Stimulated activated CD8-positive, alpha-beta memory T cell treated with anti-CD3 and anti-CD28 coated beads, Interleukin-2, amount 100 ng/mL, for 48 hours (primary cell): ENCODE results near the gene DENND5A.
"Not testable (repeated sequence)": the region's sequence is repeated elsewhere in the genome, so short reads cannot be mapped to it uniquely, and the experiment has no call there.

Experiments
- DNase-seq, 2 donors: peaks; one replicate each; pipeline ENCODE4 v3.0.0-alpha.2; 2020; ENCODE audit warnings: low read depth in 2 of 2

Gene DENND5A

DNA sequence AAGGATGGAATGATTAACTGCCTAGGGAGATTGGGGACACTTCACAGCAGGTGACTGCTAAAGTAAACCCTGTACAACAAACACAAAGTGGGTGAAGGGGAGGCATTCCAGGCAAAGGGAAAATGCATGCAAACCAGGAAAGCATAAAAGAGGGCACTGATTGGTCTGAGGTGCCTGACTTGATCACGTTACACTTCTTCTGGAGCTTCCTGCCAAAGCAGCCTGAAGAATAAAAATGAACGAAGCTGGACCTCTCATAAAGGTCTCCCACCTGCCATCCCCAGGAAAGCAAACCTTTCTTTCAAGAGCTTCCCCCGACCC, 127.1 kb downstream of the DENND5A start:
- DNase-seq = no peak

DNA sequence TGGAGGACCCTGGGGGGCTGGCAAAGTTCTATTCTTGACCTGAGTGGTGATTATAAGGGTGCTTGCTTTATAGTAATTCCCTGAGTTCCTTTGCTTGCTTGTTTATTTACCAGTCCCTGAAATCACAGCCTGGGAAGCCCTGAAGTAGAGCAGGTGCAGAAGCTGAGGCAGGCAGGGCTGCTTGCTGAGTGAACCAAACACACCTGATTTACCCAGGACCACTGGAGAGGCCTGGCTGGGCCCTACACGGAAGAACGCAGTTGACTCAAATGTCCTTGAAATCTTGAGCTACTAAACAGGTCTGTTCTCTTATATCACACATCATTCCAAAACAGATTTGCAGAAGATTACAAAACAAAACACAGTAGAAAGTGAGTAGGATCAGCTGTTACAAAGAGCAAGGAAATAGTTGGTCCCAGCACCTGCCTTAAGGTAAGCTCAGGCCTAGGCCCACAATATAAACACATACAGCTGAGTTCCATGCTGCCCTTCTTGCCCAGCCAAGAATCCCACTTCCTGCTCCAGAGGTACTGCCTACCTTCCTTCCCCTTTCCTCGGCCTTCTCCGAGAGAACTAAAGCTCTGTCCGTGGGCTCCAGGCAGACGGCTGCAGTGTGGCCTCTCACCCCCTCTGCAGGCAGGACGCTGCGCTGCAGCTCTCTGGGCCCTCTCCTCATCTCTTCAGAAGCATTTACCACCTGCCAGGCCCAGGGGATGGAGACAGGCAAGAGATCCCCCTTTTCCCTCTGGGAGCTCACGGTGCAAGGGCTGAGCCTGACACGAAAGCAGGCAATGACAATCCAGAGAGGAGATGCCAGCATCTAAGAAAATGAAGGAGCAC, 127.6 kb downstream of the DENND5A start:
- peak; percentile 43 to 67 for DNase-seq

DNA sequence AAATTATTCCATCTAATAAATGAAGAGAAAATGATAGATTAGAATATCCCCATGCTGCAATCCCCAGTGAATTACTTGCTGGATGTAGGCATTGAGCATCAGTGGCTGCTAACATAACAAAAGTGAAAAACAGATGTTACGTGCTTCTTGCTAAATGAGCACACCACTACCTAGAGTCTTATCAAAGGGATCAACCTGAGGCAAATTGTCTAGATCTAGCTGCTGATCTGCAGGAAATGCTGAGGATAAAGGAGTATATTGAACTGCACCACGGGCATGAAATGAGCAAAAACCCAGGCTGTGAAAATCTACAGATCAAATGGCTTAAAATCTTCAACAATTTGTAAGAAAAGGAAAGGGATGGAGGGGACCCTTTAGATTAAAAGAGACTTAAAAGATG, 128.4 kb downstream of the DENND5A start:
- DNase-seq = no peak

DNA sequence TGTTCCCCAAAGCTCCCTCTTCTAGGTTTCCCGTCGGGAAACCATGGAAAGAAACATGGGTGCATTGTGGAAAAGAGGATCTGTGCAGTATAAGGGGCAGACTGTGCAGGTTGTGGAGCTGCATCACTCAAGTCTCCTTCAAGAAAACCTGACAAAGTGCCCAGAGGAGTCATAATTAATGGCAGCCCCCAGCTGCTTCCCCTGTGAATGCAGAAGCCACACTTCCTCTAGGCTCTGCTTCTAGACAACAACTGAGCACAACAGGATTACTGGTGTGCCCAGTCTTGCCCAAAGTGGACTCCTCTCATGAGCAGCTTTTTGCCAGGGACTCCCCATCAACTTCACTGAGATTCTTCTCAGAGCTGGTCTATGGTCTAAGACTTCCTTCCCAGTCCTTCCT, 131.2 kb downstream of the DENND5A start:
- no peak for DNase-seq

DNA sequence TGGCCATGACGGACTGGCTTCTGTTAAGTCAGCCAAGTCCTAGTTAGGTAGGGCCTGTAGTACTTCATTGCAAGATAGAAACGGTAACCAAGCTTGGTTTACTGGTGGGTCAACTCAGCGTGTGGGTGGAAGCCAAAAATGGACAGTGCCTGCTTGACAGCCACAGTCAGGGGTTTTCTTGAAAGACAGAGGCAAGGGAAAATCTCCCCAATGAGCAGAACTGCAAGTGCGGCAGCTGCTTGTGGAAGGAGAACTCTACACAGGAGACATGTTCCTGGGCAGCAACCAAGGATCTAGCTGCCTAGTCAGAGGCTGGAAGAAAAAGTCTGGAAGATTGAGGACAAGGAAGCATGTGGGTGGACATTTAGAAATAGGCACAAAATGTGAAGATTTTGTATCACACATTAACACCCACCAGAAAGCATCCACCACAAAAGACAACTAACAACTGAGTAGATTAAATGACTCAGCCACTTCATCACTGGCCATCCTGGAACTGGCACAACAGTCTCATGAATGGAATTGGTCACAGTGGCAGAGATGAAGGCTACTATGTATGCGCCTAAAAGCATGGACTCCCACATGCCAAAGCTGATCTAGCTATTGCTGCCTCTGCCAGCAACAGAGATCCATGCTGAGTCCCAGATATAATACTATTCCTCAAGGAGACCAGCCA, 132.8 kb downstream of the DENND5A start:
- DNase-seq = no peak

DNA sequence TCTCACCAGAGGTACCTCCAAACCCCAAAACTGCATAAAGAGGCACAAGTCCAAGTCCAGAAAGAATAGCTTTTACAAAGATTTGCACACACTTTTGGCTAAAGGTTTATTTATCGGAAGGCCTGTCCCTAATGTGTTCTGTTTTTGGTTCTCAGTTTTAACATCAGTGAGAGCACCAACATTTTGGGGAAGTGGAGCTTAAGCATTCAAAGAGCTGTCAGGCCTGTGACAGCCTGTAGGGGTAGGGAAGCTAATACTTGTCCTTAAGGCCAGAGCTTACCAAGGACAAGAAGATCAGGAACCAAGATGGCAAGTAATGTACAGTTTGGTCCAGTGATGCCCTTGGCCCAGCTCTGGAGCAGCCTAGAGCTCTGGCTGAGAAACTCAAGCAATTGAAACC, 134.9 kb downstream of the DENND5A start:
- DNase-seq = no peak

DNA sequence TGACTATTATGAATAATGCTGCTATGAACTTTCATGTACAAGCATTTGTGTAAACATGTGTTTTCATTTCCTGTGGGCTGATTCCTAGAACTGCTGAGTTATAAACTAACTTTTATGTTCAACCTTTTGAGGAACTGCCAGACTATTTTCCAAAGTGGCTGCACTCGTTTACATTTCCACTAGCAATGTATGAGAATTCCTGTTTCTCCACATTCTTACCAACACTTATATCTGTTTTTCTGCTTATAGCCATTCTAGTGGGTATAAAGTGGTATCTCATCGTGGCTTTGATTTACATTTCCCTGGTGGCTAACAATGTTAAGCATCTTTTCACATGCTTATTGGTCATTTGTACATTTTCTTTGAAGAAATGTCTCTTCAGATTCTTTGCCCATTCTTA, 138.5 kb downstream of the DENND5A start:
- DNase-seq = no peak

DNA sequence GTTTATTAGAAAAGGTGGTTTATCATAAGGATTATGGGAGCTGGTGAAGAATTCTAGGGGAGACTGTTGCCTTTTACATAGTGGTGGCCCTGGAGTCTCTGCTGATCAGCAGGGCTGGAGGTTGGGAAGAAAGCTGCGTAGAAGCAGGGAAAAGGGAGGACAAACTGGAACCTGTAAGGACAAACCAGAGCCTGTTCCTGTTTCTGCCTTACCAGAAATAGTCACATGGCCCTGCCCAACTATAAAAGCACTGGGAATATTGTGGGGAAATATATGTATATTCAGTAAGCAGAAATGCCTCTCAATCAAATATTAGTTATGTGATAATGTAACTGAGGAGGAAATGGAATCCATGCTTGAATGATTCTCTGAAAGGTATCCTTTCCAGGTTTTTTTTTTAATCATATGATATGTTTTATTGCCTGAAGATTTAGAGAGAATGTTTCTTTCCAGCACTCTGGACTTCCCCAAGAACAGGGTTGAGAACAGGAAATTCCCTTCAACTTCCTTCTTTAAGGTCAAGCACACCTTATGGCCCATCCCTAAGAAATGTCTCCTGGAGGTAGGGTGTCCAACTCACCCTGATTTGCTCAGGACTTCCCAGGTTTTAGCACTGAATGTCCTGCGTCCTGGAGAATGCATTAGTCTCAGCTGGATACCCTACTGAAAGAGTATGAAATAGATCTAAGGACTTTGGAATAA, 139.8 kb downstream of the DENND5A start:
- no peak for DNase-seq

DNA sequence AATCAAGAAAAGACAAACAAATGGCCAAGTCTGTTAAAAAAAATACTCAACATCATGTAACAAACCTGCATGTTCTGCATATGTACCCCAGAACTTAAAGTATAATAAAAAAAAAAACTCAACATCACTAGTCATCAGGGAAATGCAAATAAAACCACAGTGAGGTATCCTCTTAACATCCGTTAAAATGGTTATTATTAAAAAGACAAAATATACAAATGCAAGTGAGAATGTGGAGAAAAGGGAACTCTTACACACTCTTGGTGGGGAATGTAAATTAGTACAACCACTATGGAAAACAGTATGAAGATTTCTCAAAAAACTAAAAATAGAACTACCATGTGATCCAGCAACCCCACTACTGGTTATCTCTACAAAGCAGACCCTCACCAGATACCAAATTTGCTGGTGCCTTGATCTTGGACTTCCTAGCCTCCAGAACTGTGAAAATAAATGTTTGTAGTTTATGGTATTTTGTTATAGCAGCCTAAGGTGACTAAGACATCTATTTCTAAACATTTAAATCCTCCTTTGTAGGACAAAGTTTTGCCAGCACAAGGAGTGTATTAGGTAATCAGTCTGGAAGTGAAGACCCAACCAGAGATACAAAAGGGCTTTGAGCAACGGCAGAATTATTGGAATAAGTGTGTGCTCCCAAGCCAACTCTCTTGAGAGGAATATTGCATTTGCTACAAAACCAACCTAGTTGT, 141.4 kb downstream of the DENND5A start:
- DNase-seq = no peak

DNA sequence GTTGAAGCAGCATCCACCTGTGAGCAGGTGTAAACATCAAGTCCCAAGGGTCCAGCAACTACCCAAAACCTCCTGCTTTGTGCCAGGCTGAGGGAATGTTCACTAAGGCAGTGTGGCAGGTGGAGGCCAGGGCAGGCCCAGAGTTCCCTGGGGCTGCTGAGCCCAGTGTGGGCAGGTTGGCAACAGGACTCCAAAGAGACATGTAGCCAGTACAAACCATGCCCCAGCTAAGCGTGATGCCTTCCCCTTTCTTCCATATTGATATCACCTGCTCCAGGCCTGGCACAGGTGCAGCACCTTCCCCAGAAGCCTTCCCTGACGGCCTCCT, 143.7 kb downstream of the DENND5A start:
- DNase-seq = no peak

DNA sequence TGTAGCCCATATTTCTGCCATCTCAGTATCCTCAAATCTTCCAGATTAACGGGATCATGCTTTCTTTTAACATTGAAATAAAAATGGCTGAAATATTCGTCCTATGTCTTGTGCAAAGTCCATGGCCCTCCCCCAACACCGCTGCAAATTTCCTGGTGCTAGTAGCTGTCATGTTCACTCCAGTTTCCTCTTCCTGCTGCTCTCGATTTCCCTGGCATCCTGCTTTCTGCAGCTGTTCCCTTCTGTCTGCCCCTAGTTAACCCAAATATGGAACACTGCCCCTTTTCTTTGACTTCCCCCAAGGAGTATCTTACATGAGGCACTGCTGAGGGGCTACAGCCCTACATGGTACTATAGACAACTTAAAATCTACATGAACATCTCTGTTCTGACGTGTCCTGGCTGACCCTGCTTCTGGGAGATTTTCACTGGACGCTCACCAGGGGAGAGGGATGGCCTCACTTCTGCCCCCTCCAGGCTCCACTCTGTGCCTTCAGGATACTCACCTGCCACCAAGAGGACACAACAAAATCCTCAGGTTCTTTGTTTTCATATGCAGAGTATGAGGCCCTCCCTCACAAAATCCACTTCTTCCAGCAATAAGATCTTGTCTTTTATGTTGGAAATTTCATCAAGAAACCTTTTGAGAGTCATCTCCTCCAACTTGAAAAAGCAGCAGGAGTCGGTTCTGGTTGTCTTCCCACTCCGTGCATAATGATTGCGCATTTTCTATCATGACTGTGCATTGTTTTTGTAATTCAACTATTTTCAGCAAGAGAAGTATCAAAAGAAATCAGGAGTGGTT, 144.3 kb downstream of the DENND5A start:
- no peak for DNase-seq

DNA sequence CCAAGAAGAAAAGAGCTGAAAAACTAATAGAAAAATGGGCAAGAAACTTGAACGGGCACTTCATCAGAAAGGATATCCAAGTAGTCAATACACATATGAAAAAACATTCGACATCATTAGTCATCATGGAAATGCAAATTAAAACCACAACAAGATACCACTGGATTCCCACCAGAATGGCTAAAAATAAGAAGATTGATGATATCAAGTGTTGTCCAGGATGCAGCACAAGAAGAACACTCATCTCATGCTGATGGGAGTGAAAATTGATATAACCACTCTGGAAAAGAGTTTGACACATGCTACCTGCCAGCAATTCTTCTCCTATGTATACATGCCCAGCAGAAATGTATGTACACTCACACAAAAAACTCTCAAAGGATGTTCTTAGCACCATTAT, 146.9 kb downstream of the DENND5A start:
- DNase-seq = no peak

DNA sequence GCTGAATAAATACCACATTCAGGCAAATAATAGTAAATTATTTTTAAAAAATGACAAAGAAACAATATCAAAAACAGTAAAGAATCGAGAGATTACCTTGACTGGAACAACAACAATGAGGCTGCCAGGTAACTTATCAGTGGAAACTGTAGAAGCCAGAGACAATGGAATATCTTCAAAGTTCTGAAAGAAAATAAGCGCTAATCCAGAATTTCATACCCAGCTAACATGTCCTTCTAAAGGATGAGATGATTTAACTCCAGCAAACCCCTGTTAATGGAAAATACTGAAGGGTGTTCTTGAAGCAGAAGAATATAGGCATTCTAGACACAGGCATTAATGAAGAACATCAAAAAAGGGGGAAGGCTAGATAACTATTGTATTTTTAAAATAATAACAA, 153.1 kb downstream of the DENND5A start:
- no peak for DNase-seq

DNA sequence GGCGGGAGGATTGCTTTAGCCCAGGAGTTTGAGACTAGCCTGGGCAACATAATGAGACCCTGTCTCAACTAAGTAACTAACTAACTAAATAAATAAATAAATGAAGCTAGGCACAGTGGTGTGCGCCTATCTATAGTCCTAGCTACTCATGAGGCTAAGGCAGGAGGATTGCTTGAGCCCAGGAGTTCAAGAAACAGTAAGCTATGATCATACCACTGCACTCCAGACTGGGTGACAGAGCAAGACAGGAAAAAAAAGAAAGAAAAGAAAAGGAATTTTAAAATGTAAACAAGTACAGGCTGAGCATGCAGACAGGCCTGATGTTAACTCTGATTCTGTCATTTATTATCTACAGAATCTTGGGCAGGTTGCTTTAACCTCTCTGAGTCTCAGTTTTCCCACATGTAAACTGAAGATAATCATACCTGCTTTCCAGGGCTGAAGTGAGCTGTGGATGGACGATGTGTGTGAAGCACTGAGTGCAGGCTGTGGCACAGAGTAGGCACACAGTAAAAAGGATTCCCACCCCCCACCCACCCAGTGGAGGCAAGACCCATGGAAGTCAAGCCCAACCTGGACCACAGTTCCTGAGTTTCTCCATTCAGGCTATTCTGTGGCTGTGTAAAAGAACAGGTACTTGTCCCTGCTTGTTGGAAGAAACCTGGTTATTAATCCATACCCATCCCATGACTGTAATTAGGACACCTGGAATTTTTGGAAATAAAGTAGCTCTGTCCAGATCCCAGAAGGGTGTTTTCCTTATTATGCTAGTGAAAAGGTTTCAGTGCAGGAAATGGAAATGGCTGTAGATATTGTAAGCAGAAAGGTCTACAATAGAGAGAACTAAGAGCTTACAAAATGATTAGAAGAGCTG, 155.1 kb downstream of the DENND5A start:
- DNase-seq = no peak

DNA sequence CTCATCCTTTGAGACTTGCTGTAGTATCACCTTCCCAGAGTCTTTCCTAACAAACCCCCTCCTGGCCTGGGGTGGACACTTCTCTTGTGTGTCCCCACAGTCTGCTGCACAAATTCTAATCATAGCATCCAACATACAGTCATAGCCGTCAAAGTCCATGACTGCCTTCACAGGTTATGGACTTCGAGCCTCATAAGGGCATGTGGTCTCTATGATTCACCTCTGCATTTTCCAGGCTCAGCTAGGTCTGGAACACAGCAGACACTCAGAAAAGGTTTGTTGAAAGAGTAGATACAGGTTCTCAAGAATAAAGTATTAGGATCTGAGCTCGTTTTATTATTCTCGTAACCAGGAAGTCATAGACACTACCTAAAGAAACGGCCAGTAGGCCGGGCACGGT, 160.6 kb downstream of the DENND5A start:
- no peak for DNase-seq

DNA sequence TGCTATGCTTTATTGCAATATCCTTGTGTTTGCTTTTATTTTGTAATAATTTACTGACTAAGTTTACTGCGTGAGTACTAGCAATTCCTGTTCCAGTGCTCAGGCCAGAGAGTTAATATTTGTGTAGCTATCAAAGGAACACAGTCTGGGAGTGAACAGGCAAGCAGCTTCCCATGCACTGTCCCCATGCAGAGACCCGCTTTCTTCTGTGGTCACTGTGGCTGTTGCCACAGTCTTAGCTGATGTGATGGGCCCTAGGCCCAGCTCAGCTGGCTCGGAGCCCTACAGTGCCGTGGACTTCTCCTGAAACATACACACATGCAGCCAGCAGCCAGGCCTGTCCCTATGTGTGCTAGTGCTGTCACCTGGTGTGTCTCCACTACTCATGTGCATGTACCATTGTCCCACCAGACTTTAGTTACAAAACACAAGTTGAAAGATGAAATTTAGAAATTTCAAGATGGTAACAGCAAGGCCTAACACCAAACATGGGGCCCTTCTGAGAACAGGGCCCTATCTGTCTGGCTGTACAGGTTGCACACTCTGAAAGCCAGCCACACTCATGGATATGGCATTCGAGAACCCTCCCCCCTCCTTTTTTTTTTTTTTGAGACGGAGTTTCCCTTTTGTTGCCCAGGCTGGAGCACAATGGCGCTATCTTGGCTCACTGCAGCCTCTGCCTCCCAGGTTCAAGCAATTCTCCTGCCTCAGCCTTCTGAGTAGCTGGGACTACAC, 161.4 kb downstream of the DENND5A start:
- no peak for DNase-seq

DNA sequence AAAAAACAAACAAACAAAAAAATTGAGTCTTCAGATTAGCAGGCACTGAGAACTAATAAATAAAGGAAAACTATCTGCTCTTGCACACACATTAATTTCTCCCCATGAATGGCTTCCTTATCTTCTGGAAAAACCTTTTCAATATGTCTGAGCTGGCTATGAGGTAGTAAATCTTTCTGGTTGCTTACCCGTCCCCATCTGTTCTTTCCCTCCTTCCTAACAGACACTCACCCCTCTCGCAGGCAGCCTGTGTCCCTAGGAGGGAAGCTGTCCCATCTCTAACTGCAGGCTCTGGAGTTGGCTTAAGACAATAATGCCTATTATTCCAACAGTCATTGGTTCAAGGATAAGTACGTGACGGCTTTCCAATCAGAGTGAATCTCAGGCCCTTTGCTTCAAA, 165.5 kb downstream of the DENND5A start:
- DNase-seq = no peak

DNA sequence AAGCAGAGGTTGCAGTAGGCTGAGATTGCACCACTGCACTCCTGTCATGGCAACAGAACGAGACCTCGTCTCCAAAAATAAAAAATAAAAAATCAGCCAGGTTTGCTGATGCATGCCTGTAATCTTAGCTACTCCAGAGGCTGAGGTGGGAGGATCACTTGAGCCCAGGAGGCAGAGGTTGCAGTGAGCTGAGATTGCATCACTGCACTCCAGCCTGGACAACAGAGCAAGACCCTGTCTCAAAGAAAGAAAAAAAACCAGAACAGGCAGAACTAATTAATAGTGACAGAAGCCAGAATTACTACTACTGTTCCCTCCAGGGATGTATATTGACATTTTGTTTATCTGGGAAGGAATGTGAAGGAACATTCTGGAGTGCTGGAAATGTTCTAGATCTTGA, 166.7 kb downstream of the DENND5A start:
- not testable (repeated sequence) for DNase-seq

DNA sequence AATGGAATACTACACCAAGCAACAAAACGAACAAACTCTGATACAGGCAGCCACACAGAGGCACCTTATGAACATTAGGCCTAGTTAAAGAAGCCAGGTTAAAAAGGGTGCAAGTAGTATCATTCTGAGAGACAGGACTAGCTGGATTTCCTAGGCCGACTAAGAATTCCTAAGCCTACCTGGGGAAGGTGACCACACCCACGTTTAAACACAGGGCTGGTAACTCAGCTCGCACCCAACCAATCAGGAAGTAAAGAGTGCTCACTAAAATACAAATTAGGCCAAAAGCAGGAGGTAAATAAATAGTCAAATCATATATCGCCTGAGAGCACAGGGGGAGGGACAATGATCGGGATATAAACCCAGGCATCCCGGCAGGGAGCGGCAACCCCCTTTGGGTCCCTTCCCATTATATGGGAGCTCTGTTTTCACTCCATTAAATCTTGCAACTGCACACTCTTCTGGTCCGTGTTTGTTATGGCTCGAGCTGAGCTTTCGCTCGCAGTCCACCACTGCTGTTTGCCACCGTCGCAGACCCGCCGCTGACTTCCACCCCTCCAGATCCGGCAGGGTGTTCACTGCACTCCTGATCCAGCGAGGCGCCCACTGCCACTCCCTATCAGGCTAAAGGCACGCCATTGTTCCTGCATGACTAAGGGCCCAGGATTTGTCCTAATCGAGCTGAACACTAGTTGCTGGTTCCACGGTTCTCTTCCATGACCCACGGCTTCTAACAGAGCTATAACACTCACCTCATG, 167.8 kb downstream of the DENND5A start:
- not testable (repeated sequence) for DNase-seq
